ENCODE results near the gene RFLNA.

RFLNA gene

DNA sequence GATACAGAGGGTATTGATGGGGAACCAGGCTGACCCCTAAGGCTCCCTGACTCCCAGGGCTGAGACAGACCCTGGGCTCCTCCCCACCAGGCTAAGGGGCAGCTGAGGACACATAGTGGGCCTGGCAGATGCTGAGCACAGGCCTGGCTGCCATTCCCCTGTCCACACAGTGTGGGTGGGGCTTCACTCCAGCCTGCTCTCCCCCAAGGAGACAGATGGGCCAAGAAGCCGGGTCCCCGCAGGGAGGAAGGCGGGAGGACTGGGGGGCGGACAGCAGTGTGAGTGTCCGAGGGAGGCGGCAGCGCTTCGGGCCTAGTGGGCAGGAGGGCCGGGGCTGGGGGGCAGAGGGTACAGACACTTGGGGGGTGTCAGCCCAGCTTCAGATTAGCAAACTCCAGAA is 32.0 kb downstream of the RFLNA start:
- DNase-seq, result no peak
- H3K4me3 ChIP-seq (ENCODE audit: insufficient read depth, low read depth, low read length, poor library complexity, severe bottlenecking), result no peak overlapping the region
- no peak overlapping the region for H3K27ac ChIP-seq (ENCODE audit: insufficient read depth, low read length, poor library complexity, severe bottlenecking)
- H3K9me3 ChIP-seq (ENCODE audit: control insufficient read depth, low read length), result peaks cover 8% of the 10 kb centered on the region
- H3K4me1 ChIP-seq (ENCODE audit: control insufficient read depth, insufficient read depth, low read length, poor library complexity, severe bottlenecking), result no peaks in the 10 kb centered on the region
- no peaks in the 10 kb centered on the region for H3K27me3 ChIP-seq (replicated peaks; ENCODE audit: control insufficient read depth, insufficient read depth, low read length, poor library complexity, severe bottlenecking)
- H3K36me3 ChIP-seq (ENCODE audit: control insufficient read depth, insufficient read depth, low read length), result peaks cover 57% of the 10 kb centered on the region

DNA sequence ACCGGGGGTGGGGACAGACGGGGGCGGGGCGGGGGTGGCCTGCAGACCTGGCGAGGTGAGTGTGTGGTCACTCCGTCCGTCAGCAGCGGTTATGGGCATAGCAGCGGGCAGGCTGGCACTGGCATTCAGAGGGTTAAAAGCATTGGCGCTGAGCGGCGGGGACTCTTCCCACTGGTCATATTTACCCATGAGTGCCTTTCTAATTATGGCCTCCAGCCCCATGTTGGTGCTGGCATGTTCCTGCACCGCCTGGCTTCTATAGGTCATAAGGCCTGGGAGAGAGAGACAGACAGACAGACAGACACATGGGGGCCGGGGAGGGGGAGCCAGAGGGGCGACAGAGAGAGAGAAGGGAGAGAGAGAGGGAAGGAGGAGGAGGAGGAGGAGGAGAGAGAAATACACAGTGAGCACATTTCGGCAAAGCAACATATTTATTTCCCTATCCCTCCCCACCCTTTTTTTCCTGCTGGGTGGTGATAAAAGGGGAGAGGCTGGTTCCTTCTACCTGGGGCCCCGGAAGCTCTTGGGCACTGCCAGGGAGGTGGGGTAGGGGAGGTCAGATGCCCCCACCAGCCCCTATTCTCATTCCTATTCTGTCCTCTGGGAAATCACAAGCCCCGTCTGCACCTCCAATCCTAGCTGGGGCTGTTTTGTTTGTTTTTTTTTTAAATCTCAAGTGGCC is 32.6 kb downstream of the RFLNA start:
- Histone ChIP-seq H3K4me1 (ENCODE audit: control insufficient read depth, insufficient read depth, low read length, poor library complexity, severe bottlenecking) (no peaks in the 10 kb centered on the region), H3K36me3 (ENCODE audit: control insufficient read depth, insufficient read depth, low read length) (peaks cover 63% of the 10 kb centered on the region), H3K27me3 (replicated peaks; ENCODE audit: control insufficient read depth, insufficient read depth, low read length, poor library complexity, severe bottlenecking) (no peaks in the 10 kb centered on the region), H3K9me3 (ENCODE audit: control insufficient read depth, low read length) (peaks cover 8% of the 10 kb centered on the region), H3K27ac (ENCODE audit: insufficient read depth, low read length, poor library complexity, severe bottlenecking) (no peak overlapping the region), H3K4me3 (ENCODE audit: insufficient read depth, low read depth, low read length, poor library complexity, severe bottlenecking) (no peak overlapping the region)
- no peak for DNase-seq

DNA sequence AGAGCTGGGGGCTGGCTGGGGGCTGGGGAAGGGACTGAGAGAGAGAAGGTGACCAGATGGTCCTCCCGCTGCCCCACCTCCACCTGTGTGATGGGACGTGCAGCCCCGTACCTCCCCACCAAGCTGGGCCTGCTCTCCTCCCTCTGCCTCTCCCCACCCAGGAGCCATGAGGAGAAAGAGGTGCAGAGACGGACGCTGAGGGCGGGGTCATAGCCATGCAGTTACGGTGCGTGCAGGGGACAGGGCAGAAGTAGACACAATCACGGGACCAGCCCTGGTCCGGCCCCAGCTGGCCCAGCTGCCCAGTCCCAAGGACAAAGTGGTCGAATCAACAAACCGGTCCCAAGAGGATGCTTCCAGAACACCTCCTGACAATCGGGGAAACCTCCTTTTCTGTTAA is 33.2 kb downstream of the RFLNA start:
- Histone ChIP-seq H3K4me3 (ENCODE audit: insufficient read depth, low read depth, low read length, poor library complexity, severe bottlenecking) (no peak overlapping the region), H3K36me3 (ENCODE audit: control insufficient read depth, insufficient read depth, low read length) (peaks cover 69% of the 10 kb centered on the region), H3K4me1 (ENCODE audit: control insufficient read depth, insufficient read depth, low read length, poor library complexity, severe bottlenecking) (no peaks in the 10 kb centered on the region), H3K9me3 (ENCODE audit: control insufficient read depth, low read length) (peaks cover 8% of the 10 kb centered on the region), H3K27me3 (replicated peaks; ENCODE audit: control insufficient read depth, insufficient read depth, low read length, poor library complexity, severe bottlenecking) (no peaks in the 10 kb centered on the region), H3K27ac (ENCODE audit: insufficient read depth, low read length, poor library complexity, severe bottlenecking) (no peak overlapping the region)
- DNase-seq, result no peak

DNA sequence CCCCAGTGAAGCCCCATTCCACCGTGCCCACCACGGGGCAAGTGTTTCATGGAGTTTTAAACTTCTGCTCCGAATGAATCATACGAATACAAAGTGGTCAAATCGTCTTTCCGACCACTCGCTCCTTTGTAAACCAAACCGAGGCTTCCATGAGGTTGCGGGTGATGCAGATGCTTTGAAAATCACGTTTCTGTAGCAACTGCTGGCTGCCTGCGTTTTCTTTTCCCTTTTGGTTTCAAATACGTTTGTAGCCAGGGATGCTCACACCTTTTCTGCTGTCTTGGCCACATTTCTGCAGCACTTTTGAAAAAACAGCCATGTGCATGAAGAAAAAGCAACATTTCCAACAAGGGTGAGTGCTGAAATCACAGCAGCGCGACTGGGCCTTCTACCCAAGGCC is 33.7 kb downstream of the RFLNA start:
- H3K27ac ChIP-seq (ENCODE audit: insufficient read depth, low read length, poor library complexity, severe bottlenecking), result no peak overlapping the region
- peaks cover 69% of the 10 kb centered on the region for H3K36me3 ChIP-seq (ENCODE audit: control insufficient read depth, insufficient read depth, low read length)
- no peak for DNase-seq
- H3K4me1 ChIP-seq (ENCODE audit: control insufficient read depth, insufficient read depth, low read length, poor library complexity, severe bottlenecking), result no peaks in the 10 kb centered on the region
- H3K4me3 ChIP-seq (ENCODE audit: insufficient read depth, low read depth, low read length, poor library complexity, severe bottlenecking), result no peak overlapping the region
- no peaks in the 10 kb centered on the region for H3K27me3 ChIP-seq (replicated peaks; ENCODE audit: control insufficient read depth, insufficient read depth, low read length, poor library complexity, severe bottlenecking)
- H3K9me3 ChIP-seq (ENCODE audit: control insufficient read depth, low read length), result peaks cover 6% of the 10 kb centered on the region

DNA sequence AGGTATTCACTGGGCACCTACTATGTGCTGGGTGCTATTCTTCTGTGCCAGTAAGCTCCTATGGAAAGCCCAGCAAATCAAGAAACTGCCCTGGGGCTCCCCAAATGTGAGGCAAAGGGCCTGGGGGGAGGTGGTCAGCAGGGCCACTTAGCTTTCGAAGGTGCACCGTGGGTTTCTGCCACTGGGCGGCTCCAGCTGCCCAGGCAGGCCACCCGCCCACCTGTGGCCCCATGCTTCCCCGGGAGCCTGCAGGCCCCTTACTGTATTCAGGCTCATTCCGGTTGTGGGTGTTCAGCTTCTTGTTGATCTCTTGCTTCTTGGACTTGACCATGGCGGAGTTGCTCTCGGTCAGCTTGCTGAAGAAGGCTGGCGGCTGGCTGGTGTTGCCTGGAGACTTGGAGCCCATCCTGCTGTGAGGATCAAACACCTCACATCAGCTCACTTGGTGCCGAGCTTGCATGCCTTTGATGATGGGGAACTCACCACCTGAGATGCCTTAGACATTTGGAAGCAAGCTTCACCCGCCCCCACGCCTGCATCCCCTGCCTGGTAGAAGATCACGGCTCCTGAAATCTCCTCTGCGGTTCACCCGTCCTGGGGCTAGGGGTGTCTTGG is 37.3 kb downstream of the RFLNA start:
- H3K27ac ChIP-seq (ENCODE audit: insufficient read depth, low read length, poor library complexity, severe bottlenecking), result no peak overlapping the region
- no peak for DNase-seq
- no peaks in the 10 kb centered on the region for H3K27me3 ChIP-seq (replicated peaks; ENCODE audit: control insufficient read depth, insufficient read depth, low read length, poor library complexity, severe bottlenecking)
- H3K4me3 ChIP-seq (ENCODE audit: insufficient read depth, low read depth, low read length, poor library complexity, severe bottlenecking), result no peak overlapping the region
- no peaks in the 10 kb centered on the region for H3K4me1 ChIP-seq (ENCODE audit: control insufficient read depth, insufficient read depth, low read length, poor library complexity, severe bottlenecking)
- no peaks in the 10 kb centered on the region for H3K9me3 ChIP-seq (ENCODE audit: control insufficient read depth, low read length)
- peaks cover 71% of the 10 kb centered on the region for H3K36me3 ChIP-seq (ENCODE audit: control insufficient read depth, insufficient read depth, low read length)

DNA sequence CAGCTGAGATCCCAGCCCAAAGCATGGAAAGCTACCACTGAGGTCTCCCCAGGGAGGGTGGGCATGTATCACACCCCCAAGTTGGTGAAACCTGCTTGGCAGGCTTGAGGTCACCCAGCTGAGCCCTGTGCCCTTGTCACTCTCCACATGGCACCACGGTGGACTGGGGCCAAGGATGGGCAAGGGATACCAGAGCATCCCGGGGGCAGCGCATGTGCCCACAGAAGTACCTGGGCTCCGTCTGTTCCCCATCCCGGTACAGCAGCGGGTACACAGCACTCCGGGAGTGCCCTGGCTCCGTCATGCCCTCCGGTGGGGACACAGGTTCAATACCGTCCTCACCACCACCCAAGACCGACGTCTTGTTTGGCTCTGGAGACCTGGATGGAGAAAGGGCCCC is 38.0 kb downstream of the RFLNA start:
- H3K4me1 ChIP-seq (ENCODE audit: control insufficient read depth, insufficient read depth, low read length, poor library complexity, severe bottlenecking), result no peaks in the 10 kb centered on the region
- no peak overlapping the region for H3K4me3 ChIP-seq (ENCODE audit: insufficient read depth, low read depth, low read length, poor library complexity, severe bottlenecking)
- DNase-seq, result no peak
- H3K9me3 ChIP-seq (ENCODE audit: control insufficient read depth, low read length), result no peaks in the 10 kb centered on the region
- no peak overlapping the region for H3K27ac ChIP-seq (ENCODE audit: insufficient read depth, low read length, poor library complexity, severe bottlenecking)
- no peaks in the 10 kb centered on the region for H3K27me3 ChIP-seq (replicated peaks; ENCODE audit: control insufficient read depth, insufficient read depth, low read length, poor library complexity, severe bottlenecking)
- H3K36me3 ChIP-seq (ENCODE audit: control insufficient read depth, insufficient read depth, low read length), result peaks cover 76% of the 10 kb centered on the region

GRCh38 chr12:124333724-124334123 is 38.8 kb downstream of the RFLNA start:
- H3K27me3 ChIP-seq (replicated peaks; ENCODE audit: control insufficient read depth, insufficient read depth, low read length, poor library complexity, severe bottlenecking), result no peaks in the 10 kb centered on the region
- H3K27ac ChIP-seq (ENCODE audit: insufficient read depth, low read length, poor library complexity, severe bottlenecking), result no peak overlapping the region
- peaks cover 69% of the 10 kb centered on the region for H3K36me3 ChIP-seq (ENCODE audit: control insufficient read depth, insufficient read depth, low read length)
- no peak overlapping the region for H3K4me3 ChIP-seq (ENCODE audit: insufficient read depth, low read depth, low read length, poor library complexity, severe bottlenecking)
- no peaks in the 10 kb centered on the region for H3K4me1 ChIP-seq (ENCODE audit: control insufficient read depth, insufficient read depth, low read length, poor library complexity, severe bottlenecking)
- no peak for DNase-seq
- H3K9me3 ChIP-seq (ENCODE audit: control insufficient read depth, low read length), result no peaks in the 10 kb centered on the region

DNA sequence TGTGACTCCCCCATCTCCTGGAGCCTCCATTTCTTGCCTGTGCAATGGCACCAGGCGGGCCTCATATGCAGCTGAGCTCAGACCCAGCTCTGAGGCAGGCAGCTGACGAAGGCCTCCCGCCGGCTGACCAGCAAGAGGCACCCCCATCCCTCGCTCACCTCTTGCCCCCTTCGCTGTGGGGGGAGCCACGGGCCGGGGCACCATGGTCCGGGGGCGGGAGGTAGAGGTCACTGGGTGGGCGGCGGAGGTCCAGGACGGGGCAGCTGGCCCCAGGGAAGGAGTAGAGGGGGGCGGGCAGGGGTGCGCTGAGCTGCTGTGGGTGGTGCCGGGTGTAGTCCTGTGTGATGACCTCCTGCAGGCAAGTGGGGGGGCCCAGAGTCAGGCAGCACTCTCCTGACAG is 39.4 kb downstream of the RFLNA start:
- no peaks in the 10 kb centered on the region for H3K9me3 ChIP-seq (ENCODE audit: control insufficient read depth, low read length)
- DNase-seq, result no peak
- H3K36me3 ChIP-seq (ENCODE audit: control insufficient read depth, insufficient read depth, low read length), result peaks cover 67% of the 10 kb centered on the region
- no peaks in the 10 kb centered on the region for H3K4me1 ChIP-seq (ENCODE audit: control insufficient read depth, insufficient read depth, low read length, poor library complexity, severe bottlenecking)
- H3K27me3 ChIP-seq (replicated peaks; ENCODE audit: control insufficient read depth, insufficient read depth, low read length, poor library complexity, severe bottlenecking), result no peaks in the 10 kb centered on the region
- H3K4me3 ChIP-seq (ENCODE audit: insufficient read depth, low read depth, low read length, poor library complexity, severe bottlenecking), result no peak overlapping the region
- H3K27ac ChIP-seq (ENCODE audit: insufficient read depth, low read length, poor library complexity, severe bottlenecking), result no peak overlapping the region

GRCh38 chr12:124334976-124335375 is 40.1 kb downstream of the RFLNA start:
- Histone ChIP-seq H3K4me3 (ENCODE audit: insufficient read depth, low read depth, low read length, poor library complexity, severe bottlenecking) (no peak overlapping the region), H3K36me3 (ENCODE audit: control insufficient read depth, insufficient read depth, low read length) (peaks cover 69% of the 10 kb centered on the region), H3K4me1 (ENCODE audit: control insufficient read depth, insufficient read depth, low read length, poor library complexity, severe bottlenecking) (no peaks in the 10 kb centered on the region), H3K27me3 (replicated peaks; ENCODE audit: control insufficient read depth, insufficient read depth, low read length, poor library complexity, severe bottlenecking) (no peaks in the 10 kb centered on the region), H3K9me3 (ENCODE audit: control insufficient read depth, low read length) (no peaks in the 10 kb centered on the region), H3K27ac (ENCODE audit: insufficient read depth, low read length, poor library complexity, severe bottlenecking) (no peak overlapping the region)
- DNase-seq, result no peak

GRCh38 chr12:124335426-124336183 is 40.7 kb downstream of the RFLNA start:
- H3K27ac ChIP-seq (ENCODE audit: insufficient read depth, low read length, poor library complexity, severe bottlenecking), result no peak overlapping the region
- no peaks in the 10 kb centered on the region for H3K9me3 ChIP-seq (ENCODE audit: control insufficient read depth, low read length)
- H3K4me1 ChIP-seq (ENCODE audit: control insufficient read depth, insufficient read depth, low read length, poor library complexity, severe bottlenecking), result no peaks in the 10 kb centered on the region
- DNase-seq, result no peak
- H3K27me3 ChIP-seq (replicated peaks; ENCODE audit: control insufficient read depth, insufficient read depth, low read length, poor library complexity, severe bottlenecking), result no peaks in the 10 kb centered on the region
- peaks cover 69% of the 10 kb centered on the region for H3K36me3 ChIP-seq (ENCODE audit: control insufficient read depth, insufficient read depth, low read length)
- H3K4me3 ChIP-seq (ENCODE audit: insufficient read depth, low read depth, low read length, poor library complexity, severe bottlenecking), result no peak overlapping the region

All from effector memory CD4-positive, alpha-beta T cell (primary cell).